NB4 (cell line): ENCODE data around the gene COL23A1.
"Not testable (repeated sequence)": the region's sequence is repeated elsewhere in the genome, so short reads cannot be mapped to it uniquely, and the experiment has no call there.

Experiments used
- DNase-seq: peaks from one replicate; pipeline ENCODE4 v3.0.0; 2010; ENCODE audit warnings: low read depth
- H3K4me3 ChIP-seq: one replicate; pipeline ENCODE4 v1.5.1; 2011; ENCODE audit warnings: mild to moderate bottlenecking, low read depth, low read length, moderate library complexity
- CTCF ChIP-seq: IDR thresholded peaks from one replicate; pipeline ENCODE4 v1.5.1; 2012; ENCODE audit warnings: low read depth, low read length
- MAX ChIP-seq: IDR thresholded peaks from 2 replicates; pipeline ENCODE4 v1.6.1; 2011; ENCODE audit warnings: low read depth, low read length
- MYC ChIP-seq: IDR thresholded peaks from 2 replicates; pipeline ENCODE4 v1.6.1; 2011; ENCODE audit warnings: low read depth, low read length
- POLR2A ChIP-seq: IDR thresholded peaks from 2 replicates; pipeline ENCODE4 v1.6.1; 2011; ENCODE audit warnings: mild to moderate bottlenecking; ENCODE audit not compliant: insufficient read length; ENCODE audit errors: extremely low read depth

Gene COL23A1

GRCh38 chr5:178240766-178241165 is 349.4 kb downstream of the COL23A1 start:
- no peak for DNase-seq
- TF ChIP-seq POLR2A (no peak), MYC (no peak), MAX (no peak), CTCF (no peak)
- H3K4me3 ChIP-seq = no peak overlapping the region

- TF ChIP-seq MYC = no peak
- TF ChIP-seq CTCF = no peak
- H3K4me3 ChIP-seq = no peak overlapping the region
- no peak for DNase-seq
Measured at GRCh38 chr5:178240341-178240741, 349.9 kb downstream of the COL23A1 start.

- DNase-seq, H3K4me3 ChIP-seq: not testable (repeated sequence)
- TF ChIP-seq MAX = peak; percentile 20; the same call in 1 of the 2 replicates
Measured at GRCh38 chr5:178239626-178240301, 350.4 kb downstream of the COL23A1 start.

- TF ChIP-seq MYC (no peak), CTCF (no peak), POLR2A (no peak), MAX (no peak)
- no peak overlapping the region for H3K4me3 ChIP-seq
- no peak for DNase-seq
Measured at GRCh38 chr5:178238711-178239592, 351.2 kb downstream of the COL23A1 start.

GRCh38 chr5:178238313-178238635 is 351.9 kb downstream of the COL23A1 start:
- no peak overlapping the region for H3K4me3 ChIP-seq
- no peak for DNase-seq
- TF ChIP-seq MYC (no peak), CTCF (no peak), MAX (no peak), POLR2A (no peak)

- TF ChIP-seq MYC (no peak), POLR2A (no peak)
- no peak for DNase-seq
- no peak overlapping the region for H3K4me3 ChIP-seq
Measured at GRCh38 chr5:178237431-178238312, 352.5 kb downstream of the COL23A1 start.
